HUES64 (cell line): Measurements from ENCODE around the gene HBQ1.

Experiments used
- H3K27ac ChIP-seq: 2 replicates; pipeline ENCODE4 v1.7.0; 2013; ENCODE audit warnings: low read depth, low read length, inconsistent platforms
- H3K27me3 ChIP-seq: 2 replicates; pipeline ENCODE4 v1.6.1; 2013; ENCODE audit warnings: mild to moderate bottlenecking, low read length; ENCODE audit not compliant: insufficient read depth
- H3K36me3 ChIP-seq: 2 replicates; pipeline ENCODE4 v1.6.1; 2013; ENCODE audit warnings: mild to moderate bottlenecking, low read length; ENCODE audit not compliant: insufficient read depth
- H3K4me1 ChIP-seq: 2 replicates; pipeline ENCODE4 v1.6.1; 2013; ENCODE audit warnings: mild to moderate bottlenecking, low read length, moderate library complexity; ENCODE audit not compliant: insufficient read depth
- H3K4me3 ChIP-seq: 2 replicates; pipeline ENCODE4 v1.5.1; 2013; ENCODE audit warnings: mild to moderate bottlenecking, low read length, moderate library complexity
- H3K9ac ChIP-seq: 2 replicates; pipeline ENCODE4 v1.6.1; 2013; ENCODE audit warnings: mild to moderate bottlenecking, low read depth, low read length
- H3K9me3 ChIP-seq: 2 replicates; pipeline ENCODE4 v1.6.1; 2013; ENCODE audit warnings: low read depth, low read length; ENCODE audit not compliant: insufficient read depth
- WGBS: fragments of 150-250, 120-280 bp; methylation state at CpG from one replicate; pipeline ENCODE4 v1.1.7; 2013; ENCODE audit warnings: missing lambda C conversion rate; 5-methylcytosine and 5-hydroxymethylcytosine counted together

HBQ1 gene

GRCh38 chr16:177981-178667, 2.1 kb upstream of the HBQ1 start:
- no peaks in the 10 kb centered on the region for H3K36me3 ChIP-seq
- H3K4me3 ChIP-seq = no peak overlapping the region
- no peak overlapping the region for H3K27ac ChIP-seq
- H3K9ac ChIP-seq = no peak overlapping the region
- H3K27me3 ChIP-seq = peaks cover 76% of the 10 kb centered on the region
- H3K4me1 ChIP-seq = no peaks in the 10 kb centered on the region
- H3K9me3 ChIP-seq = no peaks in the 10 kb centered on the region
- WGBS = 73% methylated on average over 11 of the region's 11 CpGs

GRCh38 chr16:178668-179015, 1.6 kb upstream of the HBQ1 start:
- Histone ChIP-seq H3K27me3 (peaks cover 71% of the 10 kb centered on the region), H3K4me1 (no peaks in the 10 kb centered on the region), H3K9me3 (no peaks in the 10 kb centered on the region), H3K9ac (no peak overlapping the region), H3K4me3 (no peak overlapping the region), H3K27ac (no peak overlapping the region), H3K36me3 (no peaks in the 10 kb centered on the region)
- WGBS = 88% methylated on average over 11 of the region's 11 CpGs

GRCh38 chr16:179211-180092, 807 bp upstream of the HBQ1 start:
- Histone ChIP-seq H3K9ac (no peak overlapping the region), H3K27ac (no peak overlapping the region), H3K9me3 (no peaks in the 10 kb centered on the region), H3K27me3 (peaks cover 64% of the 10 kb centered on the region), H3K4me3 (no peak overlapping the region), H3K4me1 (no peaks in the 10 kb centered on the region), H3K36me3 (no peaks in the 10 kb centered on the region)
- 90% methylated on average over 17 of the region's 17 CpGs for WGBS

GRCh38 chr16:180681-181564, 664 bp downstream of the HBQ1 start:
- Histone ChIP-seq H3K27ac (no peak overlapping the region), H3K9ac (peak overlapping the region; percentile 48; the same call in 1 of the 2 replicates), H3K4me3 (peak overlapping the region; percentile 40), H3K27me3 (peaks cover 49% of the 10 kb centered on the region), H3K9me3 (no peaks in the 10 kb centered on the region), H3K4me1 (no peaks in the 10 kb centered on the region), H3K36me3 (peaks cover 10% of the 10 kb centered on the region; the same call in 1 of the 2 replicates)
- 4% methylated on average over 89 of the region's 89 CpGs for WGBS

GRCh38 chr16:181565-182021, 1.3 kb downstream of the HBQ1 start:
- 27% methylated on average over 22 of the region's 22 CpGs for WGBS

GRCh38 chr16:183005-183404, 2.7 kb downstream of the HBQ1 start:
- H3K27ac ChIP-seq = no peak overlapping the region
- H3K9me3 ChIP-seq = no peaks in the 10 kb centered on the region
- H3K9ac ChIP-seq = no peak overlapping the region
- peaks cover 19% of the 10 kb centered on the region for H3K36me3 ChIP-seq
- WGBS = 96% methylated on average over 7 of the region's 7 CpGs
- H3K4me3 ChIP-seq = no peak overlapping the region
- H3K27me3 ChIP-seq = peaks cover 33% of the 10 kb centered on the region
- H3K4me1 ChIP-seq = no peaks in the 10 kb centered on the region

More at GRCh38 chr16:181565-182021, 1.3 kb downstream of the HBQ1 start:
- H3K4me3 ChIP-seq = no peak overlapping the region
- H3K4me1 ChIP-seq = no peaks in the 10 kb centered on the region
- H3K9ac ChIP-seq = no peak overlapping the region
- no peak overlapping the region for H3K27ac ChIP-seq
- H3K9me3 ChIP-seq = no peaks in the 10 kb centered on the region
- peaks cover 45% of the 10 kb centered on the region for H3K27me3 ChIP-seq
- H3K36me3 ChIP-seq = peaks cover 10% of the 10 kb centered on the region; the same call in 1 of the 2 replicates

GRCh38 chr16:185213-185612, 5.0 kb downstream of the HBQ1 start:
- Histone ChIP-seq H3K27ac (0 out of 2 replicates have a peak overlapping the region, but pooled peaks have one; percentile 25), H3K4me1 (no peaks in the 10 kb centered on the region), H3K9ac (no peak overlapping the region), H3K9me3 (no peaks in the 10 kb centered on the region), H3K27me3 (peaks cover 11% of the 10 kb centered on the region), H3K4me3 (no peak overlapping the region), H3K36me3 (peaks cover 41% of the 10 kb centered on the region)
- WGBS = 95% methylated on average over 13 of the region's 13 CpGs

- peaks cover 6% of the 10 kb centered on the region for H3K27me3 ChIP-seq
- no peak overlapping the region for H3K9ac ChIP-seq
- no peak overlapping the region for H3K4me3 ChIP-seq
- no peaks in the 10 kb centered on the region for H3K9me3 ChIP-seq
- 96% methylated on average over 9 of the region's 11 CpGs for WGBS
- H3K27ac ChIP-seq = no peak overlapping the region
- H3K36me3 ChIP-seq = peaks cover 45% of the 10 kb centered on the region
- no peaks in the 10 kb centered on the region for H3K4me1 ChIP-seq
Measured at GRCh38 chr16:185691-186090, 5.4 kb downstream of the HBQ1 start.

GRCh38 chr16:187330-187729, 7.1 kb downstream of the HBQ1 start:
- H3K9ac ChIP-seq = no peak overlapping the region
- H3K36me3 ChIP-seq = peaks cover 62% of the 10 kb centered on the region
- H3K4me1 ChIP-seq = no peaks in the 10 kb centered on the region
- no peaks in the 10 kb centered on the region for H3K27me3 ChIP-seq
- no peak overlapping the region for H3K4me3 ChIP-seq
- H3K9me3 ChIP-seq = no peaks in the 10 kb centered on the region
- 96% methylated on average over 6 of the region's 8 CpGs for WGBS
- no peak overlapping the region for H3K27ac ChIP-seq

- no peaks in the 10 kb centered on the region for H3K4me1 ChIP-seq
- whole genome bisulfite sequencing = 94% methylated on average over 8 of the region's 8 CpGs
- H3K27me3 ChIP-seq = no peaks in the 10 kb centered on the region
- no peak overlapping the region for H3K9ac ChIP-seq
- no peak overlapping the region for H3K4me3 ChIP-seq
- H3K36me3 ChIP-seq = peaks cover 75% of the 10 kb centered on the region
- H3K9me3 ChIP-seq = no peaks in the 10 kb centered on the region
- H3K27ac ChIP-seq = no peak overlapping the region
Measured at GRCh38 chr16:188674-189073, 8.4 kb downstream of the HBQ1 start.
